Mesodermal cell (in vitro differentiated cells): Measurements from ENCODE around the gene RAP1GDS1.
"Not testable (repeated sequence)": the region's sequence is repeated elsewhere in the genome, so short reads cannot be mapped to it uniquely, and the experiment has no call there.

Source experiments
- H3K27ac ChIP-seq: 2 replicates; pipeline ENCODE4 v1.7.0; 2013; ENCODE audit warnings: mild to moderate bottlenecking, low read depth, low read length, moderate library complexity; ENCODE audit not compliant: severe bottlenecking
- H3K36me3 ChIP-seq: 2 replicates; pipeline ENCODE4 v1.7.1; 2013; ENCODE audit warnings: mild to moderate bottlenecking, low read length, moderate library complexity; ENCODE audit not compliant: control insufficient read depth, insufficient read depth
- H3K4me1 ChIP-seq: one replicate; pipeline ENCODE4 v1.7.1; 2013; ENCODE audit warnings: mild to moderate bottlenecking, low read length; ENCODE audit not compliant: insufficient read depth, control insufficient read depth, poor library complexity, severe bottlenecking
- H3K4me3 ChIP-seq: 2 replicates; pipeline ENCODE4 v1.7.0; 2013; ENCODE audit warnings: low read length, control low read depth, mild to moderate bottlenecking; ENCODE audit not compliant: insufficient read depth, poor library complexity, severe bottlenecking; ENCODE audit errors: extremely low read depth
- H3K9me3 ChIP-seq: 2 replicates; pipeline ENCODE4 v1.7.1; 2013; ENCODE audit warnings: mild to moderate bottlenecking, low read length, moderate library complexity; ENCODE audit not compliant: control insufficient read depth
- WGBS, 2 experiments: methylation state at CpG; one replicate each; pipeline ENCODE4 v1.1.5; 2013; ENCODE audit warnings: missing lambda C conversion rate in 2 of 2; ENCODE audit not compliant: insufficient coverage in 2 of 2; 5-methylcytosine and 5-hydroxymethylcytosine counted together

Gene RAP1GDS1

DNA sequence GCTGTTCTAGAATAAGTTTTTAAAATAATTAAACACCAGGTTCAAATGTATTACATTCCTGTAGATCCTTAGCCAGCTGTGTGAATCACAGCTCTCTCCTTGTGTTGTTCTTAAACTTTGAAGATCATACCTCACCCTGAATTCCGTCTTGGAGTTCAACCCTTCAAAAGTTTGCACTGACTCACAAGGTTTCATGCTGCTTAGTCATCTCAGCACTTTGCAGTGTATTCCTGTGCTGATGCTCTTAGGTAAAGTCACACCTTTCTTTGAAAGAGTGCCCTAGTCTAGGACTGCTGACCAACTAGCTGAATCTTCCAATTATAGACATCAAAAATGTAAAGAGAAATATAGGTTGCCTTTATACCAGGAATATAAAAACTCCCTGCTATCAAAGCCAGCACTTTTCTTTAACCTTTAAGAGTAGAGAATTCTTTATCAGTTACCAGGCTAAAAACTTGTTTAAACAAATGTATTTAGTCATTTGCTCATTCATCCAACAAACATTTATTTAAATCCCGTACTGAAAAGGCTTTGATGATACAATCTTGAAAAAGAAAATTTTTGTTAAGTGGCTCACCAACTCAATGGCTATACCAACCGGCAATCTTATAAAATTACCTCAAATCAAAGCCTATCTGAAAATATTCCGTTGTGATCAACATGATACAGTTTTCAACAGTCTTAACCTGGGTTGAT, 169.7 kb downstream of the RAP1GDS1 start:
- Histone ChIP-seq H3K9me3 (no peaks in the 10 kb centered on the region), H3K36me3 (peaks cover 23% of the 10 kb centered on the region), H3K4me3 (no peak overlapping the region), H3K4me1 (peaks cover 3% of the 10 kb centered on the region), H3K27ac (no peak overlapping the region)
- 86 to 90% methylated on average over 1 to 3 of the region's 4 CpGs for WGBS, 2 experiments

DNA sequence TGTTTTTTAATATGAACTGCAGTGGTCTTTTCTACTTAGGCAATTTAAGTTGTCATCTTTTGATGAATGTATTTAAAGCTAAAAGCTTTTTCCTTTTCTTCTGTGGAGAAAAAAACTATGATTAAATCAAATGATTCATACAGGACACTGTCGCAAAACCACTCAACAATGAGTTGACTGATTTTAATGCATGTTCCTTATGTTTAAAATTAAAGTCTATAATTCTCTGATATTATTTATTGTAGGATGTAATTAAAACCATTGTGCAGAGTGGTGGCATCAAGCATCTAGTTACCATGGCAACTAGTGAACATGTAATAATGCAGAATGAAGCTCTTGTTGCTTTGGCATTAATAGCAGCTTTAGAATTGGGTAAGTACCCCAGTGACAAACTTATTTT, 172.5 kb downstream of the RAP1GDS1 start:
- no CpG with 5 or more reads among the region's 1 CpG for WGBS, 2 experiments

DNA sequence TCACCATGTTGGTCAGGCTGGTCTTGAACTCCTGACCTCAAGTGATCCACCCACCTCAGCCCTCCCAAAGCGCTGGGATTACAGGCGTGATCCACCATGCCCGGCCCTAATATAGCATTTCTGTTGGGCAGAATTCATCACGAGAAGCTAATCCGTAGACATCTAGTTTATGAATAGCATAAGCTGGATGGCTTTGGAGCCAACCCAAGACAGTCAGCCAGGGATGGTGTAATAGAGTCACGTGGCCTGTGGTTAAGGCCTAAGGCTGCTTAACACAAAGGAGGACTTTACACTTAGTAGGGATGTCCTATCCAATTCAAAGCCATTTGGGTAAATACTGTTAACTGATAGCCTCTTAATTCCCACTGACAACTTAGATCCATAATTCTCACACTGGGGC, 173.6 kb downstream of the RAP1GDS1 start:
- Histone ChIP-seq H3K36me3 (peaks cover 23% of the 10 kb centered on the region), H3K4me3 (no peak overlapping the region), H3K9me3 (no peaks in the 10 kb centered on the region), H3K4me1 (peaks cover 3% of the 10 kb centered on the region), H3K27ac (no peak overlapping the region)
- WGBS, 2 experiments: 94 to 98% methylated on average over 5 of the region's 6 CpGs

More for the DNA sequence above, 172.5 kb downstream of the RAP1GDS1 start:
- H3K27ac ChIP-seq: no peak overlapping the region
- H3K4me3 ChIP-seq: no peak overlapping the region
- H3K9me3 ChIP-seq: no peaks in the 10 kb centered on the region
- peaks cover 3% of the 10 kb centered on the region for H3K4me1 ChIP-seq
- peaks cover 23% of the 10 kb centered on the region for H3K36me3 ChIP-seq

DNA sequence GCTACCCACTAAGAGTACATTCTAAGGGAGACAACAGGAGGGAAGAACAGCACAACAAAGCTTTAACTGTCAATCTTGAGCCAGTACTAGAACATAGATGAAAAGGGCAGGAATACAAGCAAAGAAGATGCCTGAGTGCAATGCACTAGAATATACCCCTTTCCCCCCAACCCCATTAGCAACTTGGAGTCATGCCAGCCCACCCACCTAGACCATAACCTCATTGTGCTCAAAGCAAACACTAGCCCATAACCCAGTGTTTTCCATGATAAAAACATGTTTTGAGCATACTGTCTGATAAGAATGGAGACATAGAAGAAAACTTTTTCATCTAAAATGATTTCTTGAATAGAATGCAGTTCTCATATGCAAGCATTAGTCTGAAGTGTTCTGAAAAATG, 183.2 kb downstream of the RAP1GDS1 start:
- Histone ChIP-seq H3K9me3 (no peaks in the 10 kb centered on the region), H3K4me1 (peaks cover 4% of the 10 kb centered on the region), H3K36me3 (peaks cover 24% of the 10 kb centered on the region), H3K4me3 (no peak overlapping the region), H3K27ac (no peak overlapping the region)

DNA sequence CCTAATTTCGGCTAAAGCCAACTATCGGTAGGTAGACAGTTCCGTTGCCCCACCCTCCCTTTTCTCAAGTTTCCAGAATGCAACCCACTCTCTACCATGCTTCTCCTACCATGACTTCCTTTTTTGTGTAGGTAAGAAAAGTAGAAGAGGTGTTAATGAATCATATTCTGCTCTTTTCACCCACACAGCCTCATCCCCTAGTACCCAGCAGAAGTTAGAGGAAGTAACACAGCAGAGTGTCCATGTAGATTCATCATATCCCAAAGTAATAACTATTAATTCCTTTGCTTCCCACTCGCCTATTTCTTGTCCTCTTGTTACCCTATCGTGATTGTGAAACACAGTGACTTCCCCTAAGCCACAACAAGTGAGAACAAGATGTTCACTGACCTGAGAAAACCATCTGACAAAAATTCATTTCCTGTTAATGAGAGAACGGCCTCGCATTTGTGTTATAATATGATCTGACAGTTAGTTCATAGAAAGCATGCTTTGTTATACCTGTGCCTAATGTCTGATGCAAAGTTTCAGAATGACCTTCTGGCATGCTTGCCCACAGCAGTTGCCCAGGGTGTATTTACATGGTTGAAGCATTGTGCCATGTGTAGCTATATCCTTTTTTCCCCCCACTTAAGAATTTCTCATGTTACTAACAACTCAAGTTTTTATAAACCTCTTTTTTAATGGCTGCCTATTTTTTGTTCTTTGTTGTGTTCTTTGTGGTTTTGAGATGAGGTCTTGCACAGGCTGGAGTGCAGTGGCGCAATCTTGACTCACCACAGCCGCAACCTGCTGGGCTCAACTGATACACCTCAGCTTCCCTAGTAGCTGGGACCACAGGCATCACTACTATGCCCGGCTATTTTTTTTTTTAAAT, 185.6 kb downstream of the RAP1GDS1 start:
- Histone ChIP-seq H3K27ac (no peak overlapping the region), H3K4me1 (peaks cover 6% of the 10 kb centered on the region), H3K4me3 (no peak overlapping the region), H3K36me3 (peaks cover 21% of the 10 kb centered on the region), H3K9me3 (no peaks in the 10 kb centered on the region)
- 86 to 94% methylated on average over 4 to 5 of the region's 10 CpGs for WGBS, 2 experiments

DNA sequence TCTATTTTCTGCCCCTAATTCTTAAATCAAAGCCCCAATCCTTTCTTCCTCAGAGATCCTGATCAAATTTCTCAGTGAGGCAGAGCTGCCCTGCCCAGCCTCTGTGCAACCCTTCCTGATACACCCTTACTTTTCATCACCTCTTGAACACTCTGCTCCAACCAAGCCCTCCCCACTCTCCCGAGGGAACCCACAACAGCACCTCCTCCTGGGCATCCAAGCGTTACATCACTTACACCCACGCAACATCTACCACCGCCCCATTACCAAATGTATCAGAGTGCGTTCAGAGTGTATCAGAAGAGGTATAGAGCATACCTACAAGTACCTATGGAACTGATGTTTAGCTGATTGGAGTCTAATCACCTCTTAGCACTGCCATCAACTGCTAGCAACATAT, 186.5 kb downstream of the RAP1GDS1 start:
- no peak overlapping the region for H3K4me3 ChIP-seq
- H3K4me1 ChIP-seq: peaks cover 7% of the 10 kb centered on the region
- H3K27ac ChIP-seq: no peak overlapping the region
- peaks cover 14% of the 10 kb centered on the region for H3K36me3 ChIP-seq
- no peaks in the 10 kb centered on the region for H3K9me3 ChIP-seq
- 71% methylated on average over 1 of the region's 5 CpGs for WGBS, 2 experiments

DNA sequence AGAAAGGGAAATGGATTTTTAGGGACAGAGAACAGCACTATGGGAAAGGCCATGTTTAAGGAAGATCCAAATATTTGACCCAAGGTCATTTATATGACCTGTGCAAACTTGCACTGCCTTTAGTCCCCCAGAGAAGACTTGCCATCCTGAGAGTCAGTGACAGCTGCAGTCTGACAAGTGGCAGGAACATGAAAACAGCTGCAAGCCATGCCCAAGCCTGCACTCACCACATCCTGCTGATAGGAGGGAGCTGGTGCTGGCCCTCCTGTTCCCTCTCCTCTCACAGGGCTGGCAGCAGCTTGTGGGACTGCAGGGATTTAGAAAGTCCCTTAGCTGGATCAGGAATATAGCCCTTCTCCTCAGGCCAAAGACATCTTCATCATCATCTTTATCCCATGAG, 187.7 kb downstream of the RAP1GDS1 start:
- Histone ChIP-seq H3K27ac (no peak overlapping the region), H3K9me3 (no peaks in the 10 kb centered on the region), H3K36me3 (peaks cover 5% of the 10 kb centered on the region), H3K4me1 (peaks cover 7% of the 10 kb centered on the region), H3K4me3 (no peak overlapping the region)

DNA sequence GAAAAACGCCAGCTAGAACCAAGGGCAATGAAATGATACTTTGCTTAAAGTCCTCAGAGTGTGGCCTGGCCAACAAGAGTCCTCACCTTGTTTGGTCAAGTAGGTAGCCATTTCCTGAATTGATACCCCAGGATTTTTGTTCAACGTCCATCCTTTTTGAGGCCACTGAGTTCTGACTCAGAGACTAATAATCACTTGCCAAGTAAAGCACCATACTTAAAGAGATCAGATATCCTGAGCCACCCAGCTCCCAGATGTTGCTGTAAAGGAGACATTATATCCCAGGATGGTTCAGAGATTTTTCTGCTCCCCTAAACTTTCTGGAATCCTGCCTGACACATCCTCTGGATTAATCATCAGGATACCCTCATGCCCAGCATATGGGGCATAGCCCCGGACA, 190.9 kb downstream of the RAP1GDS1 start:
- Histone ChIP-seq H3K4me3 (no peak overlapping the region), H3K4me1 (peaks cover 7% of the 10 kb centered on the region), H3K27ac (no peak overlapping the region), H3K9me3 (no peaks in the 10 kb centered on the region), H3K36me3 (no peaks in the 10 kb centered on the region)
- WGBS, 2 experiments: 76 to 91% methylated on average over 2 to 3 of the region's 3 CpGs

DNA sequence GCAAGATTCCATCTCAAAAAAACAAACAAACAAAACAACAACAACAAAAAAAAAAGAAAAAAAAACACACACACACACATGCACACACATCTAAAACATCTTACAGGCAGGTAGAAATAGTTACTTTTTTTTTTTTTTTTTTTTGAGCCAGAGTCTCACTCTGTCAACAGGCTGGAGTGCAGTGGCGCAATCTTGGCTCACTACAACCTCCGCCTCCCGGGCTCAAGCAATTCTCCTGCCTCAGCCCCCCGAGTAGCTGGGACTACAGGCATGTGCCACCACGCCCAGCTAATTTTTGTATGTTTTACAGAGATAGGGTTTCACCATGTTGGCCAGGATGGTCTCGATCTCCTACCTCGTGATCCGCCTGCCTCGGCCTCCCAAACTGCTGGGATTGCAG, 196.2 kb downstream of the RAP1GDS1 start:
- H3K4me3 ChIP-seq, H3K9me3 ChIP-seq, H3K4me1 ChIP-seq, H3K27ac ChIP-seq, H3K36me3 ChIP-seq: not testable (repeated sequence)
- 90 to 92% methylated on average over 2 to 7 of the region's 9 CpGs for WGBS, 2 experiments

DNA sequence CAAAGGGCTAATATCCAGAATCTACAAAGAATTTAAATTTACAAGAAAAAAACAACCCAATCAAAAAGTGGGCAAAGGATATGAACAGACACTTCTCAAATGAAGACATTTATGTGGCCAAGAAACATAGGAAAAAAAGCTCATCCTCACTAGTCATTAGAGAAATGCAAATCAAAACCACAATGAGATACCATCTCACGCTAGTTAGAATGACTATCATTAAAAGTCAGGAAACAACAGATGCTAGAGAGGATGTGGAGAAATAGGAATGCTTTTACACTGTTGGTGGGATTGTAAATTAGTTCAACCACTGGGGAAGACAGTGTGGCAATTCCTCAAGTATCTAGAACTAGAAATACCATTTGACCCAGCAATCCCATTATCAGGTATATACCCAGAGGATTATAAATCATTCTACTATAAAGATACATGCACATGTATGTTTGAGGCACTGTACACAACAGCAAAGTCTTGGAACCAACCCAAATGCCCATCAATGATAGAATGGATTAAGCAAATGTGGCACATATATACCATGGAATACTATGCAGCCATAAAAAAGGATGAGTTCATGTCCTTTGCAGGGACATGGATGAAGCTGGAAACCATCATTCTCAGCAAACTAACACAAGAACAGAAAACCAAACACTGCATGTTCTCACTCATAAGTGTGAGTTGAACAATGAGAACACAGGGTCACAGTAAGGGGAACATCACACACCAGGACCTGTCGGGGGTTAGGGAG, 200.1 kb downstream of the RAP1GDS1 start:
- 92% methylated on average over 1 of the region's 2 CpGs; no CpG with 5 or more reads in 1 of the 2 experiments for WGBS, 2 experiments
- H3K4me1 ChIP-seq, H3K27ac ChIP-seq, H3K4me3 ChIP-seq, H3K36me3 ChIP-seq, H3K9me3 ChIP-seq: not testable (repeated sequence)
